ENCODE data around the gene TRANK1. TPM values are rescaled to one million over a fixed set of nuclear protein-coding genes. Genes with fewer than 3 reads are reported as not detected.

Gene TRANK1
- polyA plus RNA-seq, 1 donor (not counting 4 experiments of a cell fraction or from before 2014, with no cell fraction given), result 3.2 TPM

- Histone ChIP-seq H4K20me1 (ENCODE audit: control insufficient read depth, extremely low read depth, insufficient read depth, low read length) (no peaks in the 10 kb centered on the region), H2AFZ (ENCODE audit: control insufficient read depth, low read length) (no peak overlapping the region), H3K4me2 (ENCODE audit: control insufficient read depth, extremely low read depth, insufficient read depth, low read depth, low read length) (no peak overlapping the region), H3K9ac (ENCODE audit: control insufficient read depth, extremely low read depth, insufficient read depth, low read length) (no peak overlapping the region), H3K4me3 (ENCODE audit: control insufficient read depth in 2 of 3, extremely low read depth in 1 of 3, insufficient read depth in 2 of 3, low read depth in 1 of 3, low read length in 3 of 3) (no peak overlapping the region), H3K36me3 (ENCODE audit: control insufficient read depth in 2 of 2, extremely low read depth in 1 of 2, insufficient read depth in 2 of 2, low read length in 2 of 2) (no peaks in the 10 kb centered on the region), H3K4me1 (ENCODE audit: control insufficient read depth, extremely low read depth, insufficient read depth, low read length) (no peaks in the 10 kb centered on the region), H3K79me2 (ENCODE audit: control insufficient read depth, insufficient read depth, low read length) (no peaks in the 10 kb centered on the region), H3K9me3 (ENCODE audit: control insufficient read depth, low read depth, low read length) (no peaks in the 10 kb centered on the region), H3K27me3 (ENCODE audit: control insufficient read depth, extremely low read depth, insufficient read depth, low read length) (no peaks in the 10 kb centered on the region), H3K27ac (ENCODE audit: control insufficient read depth, insufficient read depth, low read length) (no peak overlapping the region), H3K9me1 (ENCODE audit: control insufficient read depth, extremely low read depth, insufficient read depth, low read length) (no peaks in the 10 kb centered on the region)
- dilution Hi-C loops (cut with MboI; ENCODE audit: extremely low pct_ligation_motif_present, low sequenced_read_pairs), result no loop called here
- no peak for TF ChIP-seq EZH2 (IDR thresholded peaks at IDR 0.05; ENCODE audit: low read length)
- TF ChIP-seq CTCF (optimal IDR thresholded peaks at IDR 0.05 in 1 of 3, IDR thresholded peaks at IDR 0.05 in 1 of 3, conservative IDR thresholded peaks at IDR 0.05 in 1 of 3; ENCODE audit: extremely low read depth in 1 of 3, insufficient read depth in 2 of 3, low read length in 3 of 3), result no peak
- FAIRE-seq (no peak), DNase-seq (ENCODE audit: low read depth, low spot score) (no peak)
Observed at GRCh38 chr3:36874424-36874823, 70.4 kb downstream of the TRANK1 start.

GRCh38 chr3:36871379-36872126, 73.3 kb downstream of the TRANK1 start:
- Histone ChIP-seq H4K20me1 (ENCODE audit: control insufficient read depth, extremely low read depth, insufficient read depth, low read length) (no peaks in the 10 kb centered on the region), H3K4me2 (ENCODE audit: control insufficient read depth, extremely low read depth, insufficient read depth, low read depth, low read length) (no peak overlapping the region), H3K79me2 (ENCODE audit: control insufficient read depth, insufficient read depth, low read length) (no peaks in the 10 kb centered on the region), H3K27me3 (ENCODE audit: control insufficient read depth, extremely low read depth, insufficient read depth, low read length) (no peaks in the 10 kb centered on the region), H3K4me3 (ENCODE audit: control insufficient read depth in 2 of 3, extremely low read depth in 1 of 3, insufficient read depth in 2 of 3, low read depth in 1 of 3, low read length in 3 of 3) (no peak overlapping the region), H3K9ac (ENCODE audit: control insufficient read depth, extremely low read depth, insufficient read depth, low read length) (no peak overlapping the region), H3K27ac (ENCODE audit: control insufficient read depth, insufficient read depth, low read length) (no peak overlapping the region), H3K9me3 (ENCODE audit: control insufficient read depth, low read depth, low read length) (no peaks in the 10 kb centered on the region), H3K4me1 (ENCODE audit: control insufficient read depth, extremely low read depth, insufficient read depth, low read length) (no peaks in the 10 kb centered on the region), H3K9me1 (ENCODE audit: control insufficient read depth, extremely low read depth, insufficient read depth, low read length) (no peaks in the 10 kb centered on the region), H2AFZ (ENCODE audit: control insufficient read depth, low read length) (no peak overlapping the region), H3K36me3 (ENCODE audit: control insufficient read depth in 2 of 2, extremely low read depth in 1 of 2, insufficient read depth in 2 of 2, low read length in 2 of 2) (no peaks in the 10 kb centered on the region)
- dilution Hi-C loops (cut with MboI; ENCODE audit: extremely low pct_ligation_motif_present, low sequenced_read_pairs), result no loop called here
- FAIRE-seq (no peak), DNase-seq (ENCODE audit: low read depth, low spot score) (no peak)
- TF ChIP-seq EZH2 (IDR thresholded peaks at IDR 0.05; ENCODE audit: low read length), result no peak
- no peak for TF ChIP-seq CTCF (optimal IDR thresholded peaks at IDR 0.05 in 1 of 3, IDR thresholded peaks at IDR 0.05 in 1 of 3, conservative IDR thresholded peaks at IDR 0.05 in 1 of 3; ENCODE audit: extremely low read depth in 1 of 3, insufficient read depth in 2 of 3, low read length in 3 of 3)

All from keratinocyte (primary cell).